ENCODE data around the gene GPATCH2L. TPM values are rescaled to one million over a fixed set of nuclear protein-coding genes. Genes with fewer than 3 reads are reported as not detected.

GPATCH2L gene
- total RNA-seq, 6 donors from 2014 or later = 22.4 to 52.0 (median 39.5) TPM

DNA sequence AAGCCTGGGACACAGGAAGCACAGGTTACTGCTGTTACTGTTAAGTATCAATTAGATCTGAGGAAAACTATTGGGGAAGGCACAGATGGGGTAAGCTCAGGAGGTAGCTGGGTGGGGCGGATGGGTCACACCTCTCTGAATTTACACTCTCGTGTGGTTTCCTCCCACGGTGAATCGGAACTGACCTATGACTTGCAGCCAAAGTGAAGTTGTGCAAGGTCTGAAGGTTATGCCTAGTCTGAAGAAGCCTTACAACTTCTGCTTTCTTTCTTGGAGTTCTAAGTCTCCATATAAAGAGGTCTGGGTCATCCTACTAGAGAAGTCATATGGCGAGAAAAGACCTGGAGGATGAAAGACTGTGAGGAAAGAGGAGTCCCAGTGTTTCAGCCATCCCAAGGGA, 25.6 kb upstream of the GPATCH2L start:
- TF ChIP-seq, protein P1, sequence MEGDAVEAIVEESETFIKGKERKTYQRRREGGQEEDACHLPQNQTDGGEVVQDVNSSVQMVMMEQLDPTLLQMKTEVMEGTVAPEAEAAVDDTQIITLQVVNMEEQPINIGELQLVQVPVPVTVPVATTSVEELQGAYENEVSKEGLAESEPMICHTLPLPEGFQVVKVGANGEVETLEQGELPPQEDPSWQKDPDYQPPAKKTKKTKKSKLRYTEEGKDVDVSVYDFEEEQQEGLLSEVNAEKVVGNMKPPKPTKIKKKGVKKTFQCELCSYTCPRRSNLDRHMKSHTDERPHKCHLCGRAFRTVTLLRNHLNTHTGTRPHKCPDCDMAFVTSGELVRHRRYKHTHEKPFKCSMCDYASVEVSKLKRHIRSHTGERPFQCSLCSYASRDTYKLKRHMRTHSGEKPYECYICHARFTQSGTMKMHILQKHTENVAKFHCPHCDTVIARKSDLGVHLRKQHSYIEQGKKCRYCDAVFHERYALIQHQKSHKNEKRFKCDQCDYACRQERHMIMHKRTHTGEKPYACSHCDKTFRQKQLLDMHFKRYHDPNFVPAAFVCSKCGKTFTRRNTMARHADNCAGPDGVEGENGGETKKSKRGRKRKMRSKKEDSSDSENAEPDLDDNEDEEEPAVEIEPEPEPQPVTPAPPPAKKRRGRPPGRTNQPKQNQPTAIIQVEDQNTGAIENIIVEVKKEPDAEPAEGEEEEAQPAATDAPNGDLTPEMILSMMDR (IDR thresholded peaks at IDR 0.05) = no peak
- TF ChIP-seq POLR2AphosphoS5 (IDR thresholded peaks at IDR 0.05) (no peak), POLR2A (IDR thresholded peaks at IDR 0.05) (no peak), EP300 (IDR thresholded peaks at IDR 0.05) (no peak)
- DNase-seq (no peak), ATAC-seq (ENCODE audit: low FRiP score in 2 of 2) (no peak)
- Histone ChIP-seq H3K4me1 (no peaks in the 10 kb centered on the region), H3K4me3 (no peak overlapping the region), H3K9me3 (peaks cover 0 to 3% (median 0%) of the 10 kb centered on the region in 4 donors), H3K27ac (no peak overlapping the region), H3K36me3 (no peaks in the 10 kb centered on the region), H3K27me3 (no peaks in the 10 kb centered on the region)
- 68 to 74% methylated on average over 5 of the region's 5 CpGs for WGBS, 2 donors

DNA sequence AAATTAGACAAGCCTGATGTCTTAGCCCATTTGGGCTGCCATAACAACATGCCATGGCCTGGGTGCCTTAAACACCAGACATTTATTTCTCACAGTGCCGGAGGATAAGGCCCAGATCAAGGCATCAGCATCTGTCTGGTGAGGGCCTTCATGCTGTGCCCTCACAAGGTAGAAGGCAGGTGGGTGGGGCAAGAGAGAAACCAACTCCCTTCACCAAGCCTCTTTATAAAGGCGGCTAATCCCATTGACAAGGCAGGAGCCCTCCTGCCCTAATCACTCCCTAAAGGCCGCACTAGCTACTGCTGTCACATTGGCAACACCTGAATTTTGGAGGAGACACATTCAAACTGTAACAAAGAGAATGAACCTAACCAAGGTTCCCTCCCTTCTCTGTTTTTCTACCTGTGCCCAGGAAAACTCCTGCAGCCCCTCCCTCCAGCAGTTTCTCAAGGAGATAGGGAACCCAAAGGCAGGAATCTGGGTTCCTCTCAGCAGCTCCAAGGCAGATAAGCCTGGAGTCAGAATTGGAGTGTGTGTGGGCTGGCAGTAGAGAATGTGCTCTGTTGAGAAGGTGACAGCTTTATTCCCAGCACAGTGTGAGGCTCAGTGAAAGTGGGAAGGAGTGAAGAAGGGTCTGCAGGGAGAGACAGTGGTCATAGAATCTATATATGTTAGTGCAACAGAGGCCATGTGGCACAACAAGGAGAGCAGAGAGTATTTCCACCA, 21.7 kb upstream of the GPATCH2L start:
- H3K27ac ChIP-seq = no peak overlapping the region
- no peaks in the 10 kb centered on the region for H3K4me1 ChIP-seq
- peaks cover 0 to 3% (median 0%) of the 10 kb centered on the region in 4 donors for H3K9me3 ChIP-seq
- no peak overlapping the region for H3K4me3 ChIP-seq
- no peak for DNase-seq
- 50 to 54% methylated on average over 3 of the region's 3 CpGs for WGBS, 2 donors
- H3K36me3 ChIP-seq = no peaks in the 10 kb centered on the region
- ATAC-seq (ENCODE audit: low FRiP score in 2 of 2) = no peak
- peaks cover 0 to 4% (median 0%) of the 10 kb centered on the region in 4 donors for H3K27me3 ChIP-seq
- no peak for TF ChIP-seq EP300 (IDR thresholded peaks at IDR 0.05)
- TF ChIP-seq, protein P1 (IDR thresholded peaks at IDR 0.05) = no peak
- TF ChIP-seq POLR2A (IDR thresholded peaks at IDR 0.05) = no peak
- no peak for TF ChIP-seq POLR2AphosphoS5 (IDR thresholded peaks at IDR 0.05)

DNA sequence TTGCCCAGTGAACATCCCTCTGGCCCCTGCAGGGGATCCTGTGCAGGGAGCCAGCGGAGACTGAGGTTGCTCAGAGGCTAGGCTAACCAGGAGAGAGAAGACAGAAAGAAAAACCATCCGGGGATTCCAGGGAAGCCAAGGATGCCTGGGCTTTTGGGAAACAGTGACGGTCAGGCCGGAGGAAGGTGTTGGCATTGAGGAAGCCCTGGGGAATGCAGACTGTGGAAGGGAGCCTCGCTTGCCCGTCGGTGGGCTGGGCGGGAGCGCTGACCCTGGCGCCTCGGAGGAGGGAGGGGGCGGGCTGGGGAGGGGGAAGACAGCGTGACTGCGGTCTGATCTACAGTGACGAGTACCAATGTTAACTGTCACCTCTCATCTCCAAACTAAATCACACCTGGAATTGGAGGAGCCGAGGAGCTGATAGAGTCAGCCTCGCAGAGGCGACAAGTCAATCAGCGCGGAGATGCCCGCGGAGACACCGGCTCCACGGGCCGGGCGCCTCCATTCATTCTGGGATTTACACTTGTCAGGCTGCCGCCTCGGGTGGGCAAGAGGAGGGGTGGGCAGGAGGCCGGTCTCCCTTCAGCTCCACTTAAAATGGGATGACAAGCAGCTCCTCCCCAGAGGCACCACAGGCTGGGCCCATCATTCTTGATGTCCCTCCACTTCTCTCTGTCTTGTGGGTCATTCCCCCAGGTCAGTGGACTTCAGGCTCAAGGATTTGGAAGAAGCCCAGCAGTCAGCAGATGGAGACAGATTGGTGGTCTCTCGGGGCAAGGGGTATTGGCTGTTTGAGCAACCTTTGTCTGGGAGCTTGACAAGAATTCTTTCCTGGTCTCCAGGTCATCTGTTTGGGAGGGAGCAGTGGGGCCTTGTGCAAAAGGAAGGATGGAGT, 20.4 kb upstream of the GPATCH2L start:
- peaks cover 0 to 4% (median 0%) of the 10 kb centered on the region in 4 donors for H3K27me3 ChIP-seq
- no peak overlapping the region for H3K27ac ChIP-seq
- no peak for ATAC-seq (ENCODE audit: low FRiP score in 2 of 2)
- DNase-seq = peak in 1 of 2 donors; percentile 54
- H3K4me3 ChIP-seq = no peak overlapping the region
- peaks cover 0 to 3% (median 0%) of the 10 kb centered on the region in 4 donors for H3K9me3 ChIP-seq
- H3K4me1 ChIP-seq = peaks cover 0 to under 1% (median under 1%) of the 10 kb centered on the region in 4 donors
- H3K36me3 ChIP-seq = no peaks in the 10 kb centered on the region
- TF ChIP-seq, protein P1 (IDR thresholded peaks at IDR 0.05) = no peak
- no peak for TF ChIP-seq EP300 (IDR thresholded peaks at IDR 0.05)
- TF ChIP-seq POLR2AphosphoS5 (IDR thresholded peaks at IDR 0.05) = no peak
- TF ChIP-seq POLR2A (IDR thresholded peaks at IDR 0.05) = no peak
- 8 to 20% methylated on average over 22 to 26 of the region's 30 CpGs for WGBS, 2 donors

DNA sequence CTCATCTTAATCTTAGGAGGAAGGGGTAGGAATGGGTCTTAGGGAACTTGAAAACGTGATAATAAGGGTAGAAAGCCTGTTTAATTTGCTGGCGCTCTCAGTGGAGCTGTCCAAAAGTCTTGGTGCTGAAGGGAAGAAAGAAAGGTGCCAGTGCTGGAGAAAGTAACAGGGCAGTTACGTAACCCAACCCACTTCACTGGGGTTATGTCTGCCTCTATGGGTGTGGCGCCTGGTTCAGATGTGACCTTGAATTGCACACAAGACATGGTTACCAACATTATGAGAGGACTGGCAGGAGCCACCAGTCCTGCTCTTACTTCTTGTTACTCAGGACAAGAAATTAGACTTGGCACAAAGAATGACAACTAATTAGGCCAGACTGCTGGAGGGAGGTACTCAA, 18.6 kb upstream of the GPATCH2L start:
- Histone ChIP-seq H3K4me1 (peaks cover 0 to 9% (median 4%) of the 10 kb centered on the region in 4 donors), H3K9me3 (no peaks in the 10 kb centered on the region), H3K27me3 (peaks cover 0 to 11% (median 5%) of the 10 kb centered on the region in 4 donors), H3K36me3 (no peaks in the 10 kb centered on the region), H3K4me3 (no peak overlapping the region), H3K27ac (no peak overlapping the region)
- TF ChIP-seq EP300 (IDR thresholded peaks at IDR 0.05) (no peak), POLR2AphosphoS5 (IDR thresholded peaks at IDR 0.05) (no peak), POLR2A (IDR thresholded peaks at IDR 0.05) (no peak)
- TF ChIP-seq, protein P1 (IDR thresholded peaks at IDR 0.05) = no peak
- DNase-seq = no peak
- WGBS, 2 donors = 16 to 20% methylated on average over 4 of the region's 4 CpGs
- ATAC-seq (ENCODE audit: low FRiP score in 2 of 2) = no peak
